ENCODE data around the gene ARL4A.
"Not testable (repeated sequence)": the region's sequence is repeated elsewhere in the genome, so short reads cannot be mapped to it uniquely, and the experiment has no call there.

The ARL4A gene

DNA sequence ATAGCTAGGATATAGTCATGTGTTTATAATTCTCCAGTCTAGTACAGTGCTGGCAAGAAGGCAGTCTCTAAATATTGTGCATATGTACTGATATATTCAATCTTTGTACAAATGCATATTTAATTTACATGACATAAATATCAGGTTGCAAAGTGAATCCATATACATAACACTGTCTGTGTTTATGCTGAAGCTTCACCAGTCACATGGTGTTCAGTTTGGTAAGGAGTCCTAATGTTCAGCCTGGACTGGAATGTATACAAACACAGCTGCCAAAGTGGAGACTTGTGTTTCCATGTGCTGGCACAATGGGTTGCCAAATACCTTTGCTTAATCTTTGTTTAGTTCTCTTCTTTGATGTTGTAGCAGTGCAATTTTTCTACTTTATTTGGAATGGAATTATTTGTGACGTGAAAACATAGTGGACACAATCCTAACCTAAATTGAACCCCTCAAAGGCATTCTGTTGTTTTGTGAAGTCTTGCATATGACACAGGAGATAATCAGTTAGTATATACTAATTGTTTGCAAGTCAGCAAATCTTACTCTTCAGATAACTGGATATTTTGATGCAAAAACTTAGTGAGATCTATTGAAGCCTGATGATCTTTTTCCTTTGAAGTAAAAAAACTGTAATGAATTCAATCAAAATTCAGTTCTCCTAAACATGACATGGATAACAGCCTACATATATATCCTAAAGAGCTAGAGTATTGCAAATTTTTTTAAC, 17.3 kb upstream of the ARL4A start:
- no peak for DNase-seq (ENCODE audit: low read depth in 3 of 3)

DNA sequence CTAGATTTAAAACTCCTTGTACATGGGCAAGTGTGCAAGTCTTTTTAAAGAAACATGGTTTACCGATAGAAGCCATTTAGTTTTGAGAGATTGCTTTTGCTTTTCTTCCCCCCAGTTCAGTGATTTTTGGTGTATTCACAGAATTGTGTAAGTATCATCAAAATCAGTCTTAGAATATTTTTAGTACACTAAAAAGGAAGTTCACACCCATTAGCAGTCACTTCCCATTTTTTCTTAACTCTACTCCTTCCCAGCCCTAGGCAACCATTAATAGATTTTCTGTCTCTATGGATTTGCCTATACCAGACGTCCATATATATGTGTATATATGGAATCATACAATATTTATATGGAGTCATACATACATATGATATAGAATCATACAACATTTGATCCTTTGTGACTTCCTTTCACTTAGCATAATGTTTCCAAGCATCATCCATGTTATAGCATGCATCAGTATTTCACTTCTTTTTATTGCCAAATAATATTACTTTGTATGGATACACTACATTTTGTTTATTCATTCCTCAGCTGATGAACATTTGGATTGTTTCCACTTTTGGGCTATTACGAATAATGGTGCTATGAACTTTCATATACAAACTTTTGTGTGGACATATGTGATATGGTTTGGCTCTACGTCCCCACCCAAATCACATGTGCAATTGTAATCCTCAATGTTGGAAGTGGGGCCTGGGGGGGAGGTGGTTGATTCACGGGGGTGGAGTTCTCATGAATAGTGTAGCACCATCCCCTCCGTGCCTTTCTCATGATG, 16.5 kb upstream of the ARL4A start:
- DNase-seq (ENCODE audit: low read depth in 3 of 3) = no peak

DNA sequence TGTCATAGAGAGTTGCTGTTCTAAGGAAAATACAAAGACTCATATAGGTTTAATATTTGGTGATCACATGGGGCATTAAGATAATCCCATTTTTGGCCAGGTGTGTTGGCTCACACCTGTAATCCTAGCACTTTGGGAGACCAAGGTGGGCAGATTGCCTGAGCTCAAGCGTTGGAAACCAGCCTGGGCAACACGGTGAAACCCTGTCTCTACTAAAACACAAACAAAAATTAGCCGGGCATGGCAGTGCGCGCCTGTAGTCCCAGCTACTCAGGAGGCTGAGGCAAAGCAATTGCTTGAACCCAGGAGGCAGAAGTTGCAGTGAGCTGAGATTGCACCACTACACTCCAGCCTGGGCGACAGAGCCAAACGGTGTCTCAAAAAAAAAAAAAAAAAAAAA, 14.0 kb upstream of the ARL4A start:
- not testable (repeated sequence) for DNase-seq (ENCODE audit: low read depth in 3 of 3)

DNA sequence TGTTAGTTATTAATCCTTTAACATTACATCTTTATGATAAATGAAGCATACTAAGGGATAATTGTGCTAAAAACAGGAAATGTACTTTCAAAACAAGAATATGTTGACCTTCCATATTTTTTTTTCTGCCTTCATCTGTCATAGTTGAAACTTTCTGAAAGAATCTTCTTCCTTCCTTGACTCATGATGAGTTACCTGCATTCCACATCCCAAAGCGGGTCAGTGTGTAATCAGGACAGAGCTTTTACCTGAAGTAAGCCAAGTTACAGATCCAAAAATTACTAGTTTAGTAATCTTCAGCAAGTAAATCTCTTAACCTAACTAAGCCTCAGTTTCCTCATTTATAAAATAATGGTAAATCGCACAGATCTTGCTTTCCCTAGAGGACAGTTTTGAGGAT, 13.4 kb upstream of the ARL4A start:
- DNase-seq (ENCODE audit: low read depth in 3 of 3) = no peak

DNA sequence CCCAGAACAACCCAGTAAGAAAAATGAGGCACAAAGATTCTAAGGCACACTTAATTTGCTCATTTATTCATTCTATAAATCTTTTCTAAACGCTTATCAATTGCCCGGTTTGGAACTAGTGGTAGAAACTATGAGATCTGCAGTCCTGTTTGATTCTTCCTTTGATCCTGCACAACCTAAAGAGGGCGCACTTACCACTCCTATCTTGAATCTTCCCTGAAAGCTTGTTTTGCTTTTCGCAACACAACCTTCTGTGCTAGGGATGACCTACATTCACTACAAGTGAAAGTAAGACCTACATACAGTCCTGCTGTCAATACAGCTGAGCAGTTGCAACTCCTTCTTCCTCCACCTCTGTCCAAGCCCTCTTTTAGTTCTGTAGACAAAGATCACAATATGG, 12.6 kb upstream of the ARL4A start:
- DNase-seq (ENCODE audit: low read depth in 3 of 3) = peak in 1 of 3 donors; percentile 20

DNA sequence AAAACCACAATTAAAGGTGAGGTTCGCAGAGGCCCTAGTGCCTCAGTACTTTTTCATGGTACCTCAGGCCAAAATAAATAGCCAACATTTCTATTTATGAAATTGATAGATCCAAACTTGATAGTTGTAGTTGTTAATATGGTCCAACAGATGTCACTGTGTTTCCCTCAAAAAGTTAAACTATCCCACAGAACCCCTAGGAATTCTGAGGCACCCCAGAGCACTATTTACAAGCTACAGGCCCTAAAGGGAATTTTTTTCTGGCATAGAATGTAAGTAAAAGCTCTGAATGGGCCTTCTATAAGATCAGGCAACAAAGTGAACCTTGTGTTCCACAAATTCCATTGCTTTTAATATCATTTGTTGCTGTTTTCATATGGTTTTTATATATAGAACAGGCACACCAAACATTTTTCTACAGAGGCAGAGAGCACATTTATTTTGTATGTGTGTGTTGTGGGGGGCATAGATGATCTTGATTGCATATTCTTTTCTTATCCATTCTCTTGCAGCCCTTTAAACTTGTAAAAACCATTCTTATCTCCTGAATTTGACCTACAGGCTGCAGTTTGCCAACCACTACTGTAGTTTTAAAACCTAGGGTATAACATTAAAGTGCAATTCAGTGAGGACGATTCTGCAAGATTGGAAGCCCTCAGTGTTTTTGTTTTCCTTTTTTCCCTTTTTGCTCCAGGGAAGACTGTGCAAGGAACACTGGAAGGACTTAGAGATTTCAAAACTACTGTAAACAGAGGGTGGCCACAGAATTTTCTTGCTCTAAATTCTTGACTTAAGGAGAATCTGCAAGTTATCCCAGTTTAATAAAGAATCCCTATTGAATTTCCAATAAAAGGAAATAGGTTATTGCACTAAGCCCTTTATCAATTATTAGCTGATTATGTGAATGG, 3.5 kb upstream of the ARL4A start:
- no peak for DNase-seq (ENCODE audit: low read depth in 3 of 3)

DNA sequence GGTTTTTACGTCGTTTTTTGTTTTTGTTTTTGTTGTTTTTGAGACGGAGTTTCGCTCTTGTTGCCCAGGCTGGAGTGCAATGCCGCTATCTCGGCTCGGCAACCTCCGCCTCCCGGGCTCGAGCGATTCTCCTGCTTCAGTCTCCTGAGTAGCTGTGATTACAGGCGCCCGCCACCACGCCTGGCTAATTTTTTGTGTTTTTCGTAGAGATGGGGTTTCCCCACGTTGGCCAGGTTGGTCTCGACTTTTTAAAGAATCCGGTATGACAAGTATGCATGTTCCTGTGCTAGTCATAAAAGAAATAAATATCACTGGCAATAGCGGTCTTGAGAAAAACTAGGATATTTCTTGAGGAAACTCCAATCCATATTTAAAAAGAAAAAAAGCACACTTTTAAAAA, 2.7 kb upstream of the ARL4A start:
- no peak for DNase-seq (ENCODE audit: low read depth in 3 of 3)

DNA sequence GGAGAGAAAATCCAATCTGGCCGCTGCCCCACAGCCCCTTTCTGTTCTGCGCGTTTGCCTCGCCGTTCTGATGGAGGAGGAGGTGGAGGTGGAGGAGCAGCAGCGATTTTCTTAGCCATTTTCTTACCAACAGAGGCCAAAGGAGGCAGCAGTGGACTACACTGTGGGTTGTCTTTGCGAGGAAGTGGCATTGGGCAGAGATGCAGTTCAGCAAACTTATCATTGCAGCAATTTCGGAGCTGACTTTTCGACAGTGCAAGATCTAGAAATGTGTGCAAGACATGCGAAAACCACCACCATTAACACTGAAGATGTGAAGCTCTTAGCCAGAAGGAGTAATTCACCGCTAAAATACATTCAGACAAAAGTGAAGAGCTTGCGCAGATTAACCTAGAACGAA, 1.9 kb upstream of the ARL4A start:
- no peak for DNase-seq (ENCODE audit: low read depth in 3 of 3)

DNA sequence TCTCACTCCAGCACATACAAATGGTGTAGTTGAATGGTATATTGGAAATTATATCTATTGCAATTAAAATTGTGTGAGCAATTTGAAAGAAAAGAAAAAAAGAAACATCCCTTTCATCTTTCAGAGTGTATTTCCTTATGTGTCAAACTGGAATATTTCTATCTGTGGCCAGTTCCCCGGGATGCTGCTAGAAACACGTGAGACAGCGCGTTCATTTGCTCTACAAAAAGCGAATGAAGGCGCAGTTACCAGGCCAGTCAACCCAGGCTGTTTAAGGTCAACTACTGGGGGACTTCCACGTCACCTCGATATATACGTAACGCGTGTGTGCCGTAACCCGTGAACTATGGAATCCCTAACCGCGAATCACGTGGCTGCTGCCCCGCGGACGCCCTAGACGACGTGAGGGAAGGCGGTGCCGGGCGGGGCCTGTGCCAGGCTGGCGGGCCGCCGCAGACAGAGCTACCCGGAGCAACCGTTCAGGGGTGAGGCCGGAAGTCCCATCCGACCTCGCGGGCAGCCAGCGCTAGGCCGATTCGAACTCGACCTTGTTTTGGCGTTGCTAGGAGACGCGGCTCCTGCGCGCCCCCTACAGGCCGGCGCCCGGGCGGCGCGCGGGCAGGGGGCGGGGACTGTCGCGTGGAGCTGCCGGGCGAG, 1.1 kb upstream of the ARL4A start:
- peak; percentile 82 to 92 (median 90) for DNase-seq (ENCODE audit: low read depth in 3 of 3)

DNA sequence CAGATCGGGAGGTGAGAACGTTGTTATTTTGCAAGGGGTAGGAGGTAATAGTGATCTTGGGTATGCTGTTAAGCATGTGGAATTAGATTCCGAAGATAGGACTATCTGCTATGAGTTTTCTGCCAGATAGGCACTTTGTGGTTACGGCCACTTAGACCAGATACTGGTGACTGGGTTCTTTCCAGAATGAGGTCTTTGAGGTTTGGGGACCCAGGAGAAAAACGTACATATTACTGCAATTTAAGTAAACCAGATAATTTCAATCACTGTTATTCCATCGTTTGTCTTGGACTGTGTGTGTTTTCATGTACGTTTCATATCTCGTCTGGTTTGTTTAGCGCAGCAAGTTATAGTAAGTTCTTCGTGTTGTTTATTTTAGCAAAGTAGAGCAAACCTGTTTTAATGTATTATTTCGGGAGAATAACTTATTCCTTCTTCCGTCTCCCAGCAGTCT, 312 bp downstream of the ARL4A start:
- DNase-seq (ENCODE audit: low read depth in 3 of 3) = no peak

DNA sequence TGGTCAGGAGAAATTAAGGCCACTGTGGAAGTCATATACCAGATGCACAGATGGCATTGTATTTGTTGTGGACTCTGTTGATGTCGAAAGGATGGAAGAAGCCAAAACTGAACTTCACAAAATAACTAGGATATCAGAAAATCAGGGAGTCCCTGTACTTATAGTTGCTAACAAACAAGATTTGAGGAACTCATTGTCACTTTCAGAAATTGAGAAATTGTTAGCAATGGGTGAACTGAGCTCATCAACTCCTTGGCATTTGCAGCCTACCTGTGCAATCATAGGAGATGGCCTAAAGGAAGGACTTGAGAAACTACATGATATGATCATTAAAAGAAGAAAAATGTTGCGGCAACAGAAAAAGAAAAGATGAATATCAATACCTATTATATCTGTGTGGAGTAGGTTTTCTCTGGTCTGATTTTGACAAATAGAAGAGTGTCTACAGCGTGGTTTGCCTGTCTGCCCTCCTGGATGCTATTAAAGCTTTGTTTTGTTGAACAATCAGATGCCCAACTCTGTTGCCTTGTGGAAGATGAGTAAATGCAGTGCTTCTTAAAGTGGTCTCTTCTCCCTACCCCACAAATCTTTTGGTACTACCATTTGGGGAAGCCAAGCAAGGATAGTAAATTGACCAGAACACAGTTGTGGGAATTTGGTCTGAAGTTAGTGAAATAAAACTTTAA, 1.2 kb downstream of the ARL4A start:
- DNase-seq (ENCODE audit: low read depth in 3 of 3) = not testable (repeated sequence)

DNA sequence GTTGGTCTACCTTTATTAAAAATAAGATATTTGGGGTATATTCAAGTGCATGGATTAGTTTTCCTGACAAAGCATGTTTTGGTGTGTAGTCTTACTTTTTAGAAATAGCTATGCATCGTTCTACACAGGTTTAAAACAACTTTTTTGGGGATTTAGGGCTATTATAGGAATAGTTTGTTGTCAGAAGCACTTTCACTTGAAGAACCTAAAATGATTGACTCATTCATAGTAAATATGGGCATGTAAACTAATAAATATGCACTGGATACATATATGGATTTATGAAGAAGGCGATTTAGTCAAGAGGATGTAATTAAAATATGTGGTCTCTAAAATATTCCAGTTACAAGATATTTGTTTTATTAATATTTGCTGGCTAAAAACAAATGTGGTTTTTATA, 2.0 kb downstream of the ARL4A start:
- no peak for DNase-seq (ENCODE audit: low read depth in 3 of 3)

DNA sequence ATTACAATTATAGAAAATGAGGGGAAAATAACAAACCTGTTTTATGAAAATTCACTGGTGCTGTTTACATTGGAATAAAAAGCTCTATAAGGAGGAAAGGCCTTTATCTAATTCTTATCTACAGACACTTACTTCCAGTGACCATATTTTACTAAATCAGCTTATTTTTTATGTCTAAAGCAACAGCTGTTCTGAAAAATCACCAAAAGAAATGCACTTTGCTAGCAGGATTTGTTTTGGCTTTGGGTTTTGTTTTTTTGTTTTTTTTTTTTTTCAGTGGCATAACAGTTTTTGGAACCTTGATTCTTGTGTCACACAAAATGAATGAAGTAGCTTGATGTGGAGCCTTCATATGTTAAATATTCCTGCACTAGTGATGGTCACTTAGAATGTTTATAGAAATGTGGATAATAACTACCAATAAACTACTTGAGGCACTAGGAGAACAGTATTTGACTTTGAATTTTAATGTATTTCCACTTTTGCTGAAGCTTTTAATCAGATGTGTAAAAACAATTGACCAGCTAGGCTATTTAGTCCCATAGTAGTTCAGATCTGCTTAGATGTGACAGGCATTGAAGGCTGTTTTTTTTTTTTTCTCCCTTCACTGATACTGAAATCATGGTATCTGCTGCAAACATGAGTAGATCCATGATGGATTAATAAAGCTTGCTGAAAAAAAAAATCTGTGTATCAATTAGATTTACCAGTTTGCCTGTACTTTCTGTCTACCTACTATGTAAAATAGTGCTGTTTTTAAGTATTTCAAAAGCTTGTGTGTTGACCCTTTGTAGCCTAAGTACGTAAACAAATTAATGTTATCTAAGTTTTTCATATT, 2.8 kb downstream of the ARL4A start:
- no peak for DNase-seq (ENCODE audit: low read depth in 3 of 3)

DNA sequence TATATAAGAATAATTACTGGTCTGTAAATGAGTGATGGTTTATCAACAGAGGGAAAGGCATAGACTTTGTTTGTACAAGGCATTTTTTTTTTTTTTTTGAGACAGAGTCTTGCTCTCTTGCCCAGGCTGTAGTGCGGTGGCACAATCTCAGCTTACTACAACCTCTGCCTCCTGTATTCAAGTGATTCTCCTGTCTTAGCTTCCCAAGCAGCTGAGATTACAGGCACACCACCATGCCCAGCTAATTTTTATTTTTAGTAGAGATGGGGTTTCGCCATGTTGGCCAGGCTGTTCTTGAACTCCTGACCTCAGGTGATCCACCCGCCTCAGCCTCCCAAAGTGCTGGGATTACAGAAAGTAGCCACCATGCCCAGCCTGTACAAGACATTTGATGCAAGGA, 4.0 kb downstream of the ARL4A start:
- DNase-seq (ENCODE audit: low read depth in 3 of 3) = not testable (repeated sequence)

DNA sequence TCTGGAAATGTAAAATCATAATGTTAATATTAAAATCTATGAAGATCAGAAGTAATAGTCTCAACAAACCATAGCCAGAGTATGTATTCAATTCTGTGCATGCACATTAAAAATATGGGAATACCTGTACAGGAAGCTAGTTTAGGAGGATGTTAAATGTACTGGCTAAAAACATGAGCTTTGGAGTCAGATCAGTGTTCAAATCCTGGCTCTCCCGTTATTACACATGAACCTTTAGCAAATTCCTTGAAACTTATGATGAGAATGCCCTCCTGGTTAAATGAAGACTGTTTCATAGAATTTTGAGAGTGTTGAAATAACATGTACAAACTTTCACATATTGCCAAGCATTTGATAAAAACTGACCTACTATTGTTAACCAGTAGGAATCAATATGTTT, 4.6 kb downstream of the ARL4A start:
- no peak for DNase-seq (ENCODE audit: low read depth in 3 of 3)

DNA sequence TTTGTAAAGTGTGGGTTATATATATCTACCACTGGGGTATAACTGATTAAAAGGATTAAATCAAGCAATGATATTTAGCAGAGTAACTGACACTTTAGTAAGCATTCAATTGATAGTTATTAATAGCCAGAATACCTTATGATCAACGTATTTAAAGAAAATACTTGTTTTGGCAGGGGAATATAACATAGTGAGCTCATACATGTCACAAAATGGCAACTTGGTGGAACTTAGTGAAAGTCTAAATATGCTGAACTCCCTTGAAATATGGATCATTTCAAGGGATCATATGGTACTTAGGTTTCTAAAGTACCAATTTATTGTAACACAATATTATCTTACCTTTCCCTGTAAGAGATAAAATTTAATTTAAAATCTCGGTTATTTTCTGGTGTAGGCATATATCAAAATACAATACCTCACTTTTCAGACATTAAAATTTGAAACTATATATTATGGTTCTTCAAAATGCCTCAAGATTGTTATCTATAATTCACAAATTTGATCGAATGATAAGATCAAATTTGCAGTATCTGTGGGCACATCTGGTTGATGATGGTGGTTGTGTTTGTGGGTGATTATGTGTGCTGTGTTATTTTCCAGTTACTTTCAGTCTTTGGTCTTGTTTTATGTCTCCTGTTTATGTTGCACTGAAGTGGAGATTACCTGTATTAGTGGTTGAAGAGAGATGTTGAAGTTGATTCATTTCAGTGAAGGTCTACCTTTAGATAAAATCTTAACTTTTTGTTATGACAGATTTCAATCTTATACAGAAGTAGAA, 5.2 kb downstream of the ARL4A start:
- no peak for DNase-seq (ENCODE audit: low read depth in 3 of 3)

DNA sequence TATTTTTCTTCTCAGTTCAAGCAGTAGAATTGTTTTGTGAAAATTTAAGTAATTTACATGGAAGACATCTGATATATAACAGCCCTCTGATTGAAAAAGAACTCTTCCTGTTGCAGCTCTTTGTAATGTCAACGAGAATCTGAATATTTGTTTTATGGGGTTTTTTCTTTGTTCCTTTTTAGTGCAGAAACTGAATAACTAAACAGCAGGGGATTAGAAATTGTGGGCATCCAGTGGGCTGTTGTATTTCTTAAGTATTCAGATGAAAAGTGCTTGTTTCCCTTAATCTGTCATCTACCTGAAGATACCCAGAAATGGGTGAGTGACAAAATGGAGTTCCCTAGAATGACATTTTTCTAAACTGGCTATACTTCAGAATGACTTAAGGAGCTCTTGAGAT, 7.4 kb downstream of the ARL4A start:
- no peak for DNase-seq (ENCODE audit: low read depth in 3 of 3)

DNA sequence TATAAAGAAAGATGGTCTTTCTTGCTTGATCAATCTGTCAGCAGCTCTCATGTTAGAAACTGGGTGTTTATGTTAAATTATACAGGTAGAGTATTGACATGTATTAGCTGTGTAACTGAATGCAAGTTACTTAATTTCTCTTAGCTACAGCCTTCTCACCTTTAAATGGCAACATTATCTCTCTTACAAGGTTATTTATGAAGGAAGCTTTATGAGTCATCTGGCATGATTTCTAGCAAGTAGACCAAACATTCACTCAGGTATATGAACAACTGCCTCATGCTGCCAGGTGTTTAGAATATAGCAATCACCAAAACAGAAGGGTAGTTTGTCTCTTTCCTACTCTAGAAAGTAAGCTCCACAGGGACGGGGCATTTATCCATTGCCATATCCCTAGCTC, 8.5 kb downstream of the ARL4A start:
- no peak for DNase-seq (ENCODE audit: low read depth in 3 of 3)

DNA sequence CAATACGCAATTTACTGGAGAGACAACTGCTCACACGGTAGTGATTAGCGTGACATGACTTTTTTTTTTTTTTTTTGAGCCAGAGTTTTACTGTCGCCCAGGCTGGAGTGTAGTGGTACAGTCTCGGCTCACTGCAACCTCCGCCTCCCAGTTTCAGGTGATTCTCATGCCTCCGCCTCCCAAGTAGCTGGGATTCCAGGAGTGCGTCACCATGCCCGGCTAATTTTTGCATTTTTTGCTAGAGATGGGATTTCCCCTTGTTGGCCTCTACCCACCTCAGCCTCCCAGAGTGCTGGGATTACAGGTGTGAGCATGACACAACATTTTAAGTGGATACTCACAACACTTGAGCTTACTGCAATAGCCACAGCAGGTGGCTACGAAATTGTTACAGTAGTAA, 11.9 kb downstream of the ARL4A start:
- DNase-seq (ENCODE audit: low read depth in 3 of 3) = no peak
